Neural progenitor cell (in vitro differentiated cells): ENCODE measurements around the gene EIF2B2. TPM values are rescaled to one million over a fixed set of nuclear protein-coding genes. Genes with fewer than 3 reads are reported as not detected.

Source experiments
- DNase-seq: peaks from one replicate; pipeline ENCODE4 v3.0.0-alpha.2; 2016; ENCODE audit warnings: low spot score
- H2AFZ ChIP-seq: fragments of 200-600 bp; sonication (generic); replicated peaks from 2 replicates; pipeline ENCODE4 v1.6.1; 2016; ENCODE audit warnings: antibody characterized with exemption
- H3F3A ChIP-seq: fragments of 200-600 bp; sonication (generic); 2 replicates; pipeline ENCODE4 v1.6.1; 2016; ENCODE audit warnings: antibody characterized with exemption, low read depth
- H3K27ac ChIP-seq: fragments of 200-600 bp; sonication (generic); 2 replicates; pipeline ENCODE4 v1.5.1; 2016; ENCODE audit warnings: mild to moderate bottlenecking
- H3K27me3 ChIP-seq: fragments of 200-600 bp; sonication (generic); 2 replicates; pipeline ENCODE4 v1.6.1; 2016; ENCODE audit warnings: mild to moderate bottlenecking, moderate library complexity
- H3K36me3 ChIP-seq: fragments of 200-600 bp; sonication (generic); 2 replicates; pipeline ENCODE4 v1.5.1; 2016
- H3K4me1 ChIP-seq: fragments of 200-600 bp; sonication (generic); 2 replicates; pipeline ENCODE4 v1.6.1; 2016; ENCODE audit warnings: mixed run types
- H3K4me2 ChIP-seq: fragments of 200-600 bp; sonication (generic); 2 replicates; pipeline ENCODE4 v1.6.1; 2016
- H3K4me3 ChIP-seq: fragments of 200-600 bp; sonication (generic); 2 replicates; pipeline ENCODE4 v1.5.1; 2016
- H3K79me2 ChIP-seq: fragments of 200-600 bp; sonication (generic); 2 replicates; pipeline ENCODE4 v1.6.1; 2016; ENCODE audit warnings: low read depth
- H3K9ac ChIP-seq: fragments of 200-600 bp; sonication (generic); 2 replicates; pipeline ENCODE4 v1.6.1; 2016
- H3K9me3 ChIP-seq: fragments of 200-600 bp; sonication (generic); 2 replicates; pipeline ENCODE4 v1.5.1; 2016; ENCODE audit warnings: low read depth
- H4K20me1 ChIP-seq: fragments of 200-600 bp; sonication (generic); 2 replicates; pipeline ENCODE4 v1.6.1; 2016; ENCODE audit warnings: low read depth
- H3K27ac Mint-ChIP-seq: 3 replicates; pipeline ENCODE4 v1.8.0; 2021; ENCODE audit warnings: mixed read lengths
- H3K27me3 Mint-ChIP-seq: 2 replicates; pipeline ENCODE4 v1.8.0; 2022; ENCODE audit warnings: low read depth, mild to moderate bottlenecking, inconsistent platforms, moderate library complexity, mixed read lengths; ENCODE audit not compliant: insufficient read depth
- H3K36me3 Mint-ChIP-seq: 3 replicates; pipeline ENCODE4 v1.8.0; 2021; ENCODE audit warnings: mixed read lengths
- H3K4me1 Mint-ChIP-seq: 3 replicates; pipeline ENCODE4 v1.8.0; 2021; ENCODE audit warnings: mixed read lengths
- H3K4me3 Mint-ChIP-seq: 3 replicates; pipeline ENCODE4 v1.8.0; 2021; ENCODE audit warnings: mild to moderate bottlenecking, moderate library complexity, mixed read lengths
- H3K9me3 Mint-ChIP-seq: 3 replicates; pipeline ENCODE4 v1.8.0; 2020; ENCODE audit warnings: mixed read lengths
- CTCF ChIP-seq: fragments of 200-600 bp; sonication (generic); IDR thresholded peaks from 2 replicates; pipeline ENCODE4 v1.5.1; 2017; ENCODE audit warnings: antibody characterized with exemption, mild to moderate bottlenecking
- EZH2 ChIP-seq: fragments of 200-600 bp; sonication (generic); IDR thresholded peaks from 2 replicates; pipeline ENCODE4 v1.6.1; 2017; ENCODE audit warnings: antibody characterized with exemption, mild to moderate bottlenecking, moderate library complexity
- EZH2phosphoT487 ChIP-seq: fragments of 200-600 bp; sonication (generic); IDR thresholded peaks from 2 replicates; pipeline ENCODE4 v1.6.1; 2017; ENCODE audit warnings: antibody characterized with exemption
- total RNA-seq: library from RNA; depleted of rRNA; stranded (reverse); fragments of >200 nt; gene quantifications from 2 replicates; pipeline ENCODE4 v1.2.3, GENCODE V29; 2015; ENCODE audit warnings: low replicate concordance

The EIF2B2 gene
- total RNA-seq, 1 donor from 2014 or later: 26.9 TPM

GRCh38 chr14:75013290-75013689 is 10.6 kb downstream of the EIF2B2 start:
- no peaks in the 10 kb centered on the region for H4K20me1 ChIP-seq
- peaks cover 9% of the 10 kb centered on the region for H3K36me3 Mint-ChIP-seq
- no peak overlapping the region for H3K27ac Mint-ChIP-seq
- H3K9ac ChIP-seq: no peak overlapping the region
- no peaks in the 10 kb centered on the region for H3K27me3 ChIP-seq
- H3F3A ChIP-seq: no peaks in the 10 kb centered on the region
- no peak overlapping the region for H3K4me2 ChIP-seq
- H2AFZ ChIP-seq: no peak overlapping the region
- no peak for DNase-seq
- no peaks in the 10 kb centered on the region for H3K9me3 ChIP-seq
- H3K4me1 Mint-ChIP-seq: no peaks in the 10 kb centered on the region
- H3K4me1 ChIP-seq: no peaks in the 10 kb centered on the region
- no peak overlapping the region for H3K4me3 Mint-ChIP-seq
- no peaks in the 10 kb centered on the region for H3K9me3 Mint-ChIP-seq
- no peaks in the 10 kb centered on the region for H3K79me2 ChIP-seq
- TF ChIP-seq CTCF (no peak), EZH2phosphoT487 (no peak), EZH2 (no peak)
- H3K27ac ChIP-seq: no peak overlapping the region
- no peaks in the 10 kb centered on the region for H3K36me3 ChIP-seq
- no peak overlapping the region for H3K4me3 ChIP-seq
- peaks cover 2% of the 10 kb centered on the region for H3K27me3 Mint-ChIP-seq

- no peaks in the 10 kb centered on the region for H3K27me3 ChIP-seq
- no peaks in the 10 kb centered on the region for H3K27me3 Mint-ChIP-seq
- H3K36me3 Mint-ChIP-seq: peaks cover 12% of the 10 kb centered on the region
- H3F3A ChIP-seq: no peaks in the 10 kb centered on the region
- H3K4me1 Mint-ChIP-seq: no peaks in the 10 kb centered on the region
- H4K20me1 ChIP-seq: no peaks in the 10 kb centered on the region
- no peak overlapping the region for H3K27ac Mint-ChIP-seq
- no peaks in the 10 kb centered on the region for H3K36me3 ChIP-seq
- H3K4me3 ChIP-seq: no peak overlapping the region
- H3K9ac ChIP-seq: no peak overlapping the region
- no peak overlapping the region for H3K27ac ChIP-seq
- no peak for DNase-seq
- no peak overlapping the region for H2AFZ ChIP-seq
- H3K9me3 Mint-ChIP-seq: no peaks in the 10 kb centered on the region
- H3K4me1 ChIP-seq: no peaks in the 10 kb centered on the region
- H3K4me2 ChIP-seq: no peak overlapping the region
- H3K9me3 ChIP-seq: no peaks in the 10 kb centered on the region
- no peaks in the 10 kb centered on the region for H3K79me2 ChIP-seq
- no peak for TF ChIP-seq EZH2
- no peak for TF ChIP-seq EZH2phosphoT487
- TF ChIP-seq CTCF: no peak
- H3K4me3 Mint-ChIP-seq: no peak overlapping the region
These were observed 12.8 kb downstream of the EIF2B2 start for GRCh38 chr14:75015496-75015895.

- Mint-ChIP-seq H3K9me3 (no peaks in the 10 kb centered on the region), H3K27ac (no peak overlapping the region), H3K4me3 (no peak overlapping the region), H3K4me1 (no peaks in the 10 kb centered on the region), H3K36me3 (peaks cover 12% of the 10 kb centered on the region), H3K27me3 (no peaks in the 10 kb centered on the region)
- Histone ChIP-seq H3K4me1 (no peaks in the 10 kb centered on the region), H3K9me3 (no peaks in the 10 kb centered on the region), H3K4me2 (no peak overlapping the region), H3F3A (no peaks in the 10 kb centered on the region), H3K9ac (no peak overlapping the region), H3K79me2 (no peaks in the 10 kb centered on the region), H3K27ac (no peak overlapping the region), H3K4me3 (no peak overlapping the region), H2AFZ (no peak overlapping the region), H4K20me1 (no peaks in the 10 kb centered on the region), H3K36me3 (no peaks in the 10 kb centered on the region), H3K27me3 (no peaks in the 10 kb centered on the region)
- TF ChIP-seq EZH2phosphoT487 (no peak), CTCF (no peak), EZH2 (no peak)
- no peak for DNase-seq
These were observed 14.1 kb downstream of the EIF2B2 start for GRCh38 chr14:75016815-75017214.

- H3K27ac ChIP-seq: no peak overlapping the region
- no peak overlapping the region for H3K9ac ChIP-seq
- DNase-seq: no peak
- Mint-ChIP-seq H3K9me3 (no peaks in the 10 kb centered on the region), H3K27me3 (no peaks in the 10 kb centered on the region), H3K27ac (no peak overlapping the region), H3K4me1 (no peaks in the 10 kb centered on the region), H3K4me3 (no peak overlapping the region), H3K36me3 (peaks cover 14% of the 10 kb centered on the region)
- H3K27me3 ChIP-seq: no peaks in the 10 kb centered on the region
- H3K4me3 ChIP-seq: no peak overlapping the region
- no peaks in the 10 kb centered on the region for H3K9me3 ChIP-seq
- TF ChIP-seq EZH2phosphoT487 (no peak), EZH2 (no peak), CTCF (no peak)
- H3K4me2 ChIP-seq: no peak overlapping the region
- no peaks in the 10 kb centered on the region for H4K20me1 ChIP-seq
- no peak overlapping the region for H2AFZ ChIP-seq
- no peaks in the 10 kb centered on the region for H3F3A ChIP-seq
- no peaks in the 10 kb centered on the region for H3K79me2 ChIP-seq
- H3K36me3 ChIP-seq: no peaks in the 10 kb centered on the region
- H3K4me1 ChIP-seq: no peaks in the 10 kb centered on the region
These were observed 16.0 kb downstream of the EIF2B2 start for GRCh38 chr14:75018694-75019093.
